Effector memory CD4-positive, alpha-beta T cell (primary cell): Measurements from ENCODE around the gene SRGAP1.

Source experiments
- DNase-seq, 3 donors: peaks; one replicate each; pipeline ENCODE4 v3.0.0-alpha.2; 2020
- H3K27ac ChIP-seq: 2 replicates; pipeline ENCODE4 v1.7.0; 2013; ENCODE audit warnings: mild to moderate bottlenecking, low read length, moderate library complexity; ENCODE audit not compliant: insufficient read depth, poor library complexity, severe bottlenecking
- H3K27me3 ChIP-seq: replicated peaks from 2 replicates; pipeline ENCODE4 v1.7.0; 2013; ENCODE audit warnings: mild to moderate bottlenecking, low read length; ENCODE audit not compliant: insufficient read depth, control insufficient read depth, poor library complexity, severe bottlenecking
- H3K36me3 ChIP-seq: 2 replicates; pipeline ENCODE4 v1.7.0; 2013; ENCODE audit warnings: mild to moderate bottlenecking, low read length, moderate library complexity; ENCODE audit not compliant: control insufficient read depth, insufficient read depth
- H3K4me1 ChIP-seq: 2 replicates; pipeline ENCODE4 v1.7.0; 2013; ENCODE audit warnings: low read length, mild to moderate bottlenecking; ENCODE audit not compliant: control insufficient read depth, insufficient read depth, poor library complexity, severe bottlenecking
- H3K4me3 ChIP-seq: 2 replicates; pipeline ENCODE4 v1.7.0; 2013; ENCODE audit warnings: low read length, low read depth, mild to moderate bottlenecking; ENCODE audit not compliant: insufficient read depth, poor library complexity, severe bottlenecking
- H3K9me3 ChIP-seq: 2 replicates; pipeline ENCODE4 v1.7.0; 2013; ENCODE audit warnings: mild to moderate bottlenecking, low read length, moderate library complexity; ENCODE audit not compliant: control insufficient read depth

Gene SRGAP1

GRCh38 chr12:64205542-64205941 is 361.0 kb downstream of the SRGAP1 start:
- DNase-seq: no peak
- Histone ChIP-seq H3K4me3 (no peak overlapping the region), H3K27ac (no peak overlapping the region), H3K9me3 (no peaks in the 10 kb centered on the region), H3K36me3 (no peaks in the 10 kb centered on the region), H3K27me3 (no peaks in the 10 kb centered on the region), H3K4me1 (no peaks in the 10 kb centered on the region)

DNA sequence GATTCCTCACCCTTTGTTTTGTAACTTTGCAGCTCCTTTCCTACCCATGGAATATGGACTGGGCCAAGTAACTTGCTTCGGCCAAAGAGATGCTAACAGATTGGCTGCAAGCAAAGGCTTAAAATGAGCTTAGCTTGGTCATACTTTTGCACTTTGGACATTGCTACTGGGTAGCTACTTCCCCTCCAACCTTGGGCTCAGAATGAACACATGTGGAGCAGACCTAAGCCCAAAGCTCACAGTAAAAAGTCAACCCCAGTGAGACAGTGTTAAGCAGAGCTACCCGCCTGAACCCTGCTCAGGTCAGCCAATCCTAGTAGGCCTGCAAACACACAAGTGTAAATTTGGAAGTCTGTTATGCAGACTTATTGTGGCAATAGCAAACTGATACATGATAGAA is 363.0 kb downstream of the SRGAP1 start:
- no peak overlapping the region for H3K27ac ChIP-seq
- H3K4me3 ChIP-seq: no peak overlapping the region
- DNase-seq: no peak
- H3K9me3 ChIP-seq: no peaks in the 10 kb centered on the region
- no peaks in the 10 kb centered on the region for H3K27me3 ChIP-seq
- no peaks in the 10 kb centered on the region for H3K4me1 ChIP-seq
- H3K36me3 ChIP-seq: no peaks in the 10 kb centered on the region
